Mucosa of descending colon (tissue), 3 donors: Measurements from ENCODE around the gene TTC9C. TPM values are rescaled to one million over a fixed set of nuclear protein-coding genes. Genes with fewer than 3 reads are reported as not detected.
A peak's percentile ranks its signal among the peaks of the same experiment; 100 is the strongest.
"Not testable (repeated sequence)": the region's sequence is repeated elsewhere in the genome, so short reads cannot be mapped to it uniquely, and the experiment has no call there.

Source experiments
- ATAC-seq: fragments of 200-7000 bp; cut with Tn5 transposase; one replicate; pipeline ENCODE4 v1.9.1; 2020; ENCODE audit warnings: mild to moderate bottlenecking, moderate library complexity
- DNase-seq, 3 donors: peaks; one replicate each; pipeline ENCODE4 v3.0.0-alpha.2; 2020
- H3K36me3 ChIP-seq: fragments of 200-600 bp; one replicate; pipeline ENCODE4 v1.8.0; 2021; ENCODE audit warnings: low read depth, mild to moderate bottlenecking
- H3K4me1 ChIP-seq: fragments of 200-600 bp; one replicate; pipeline ENCODE4 v1.8.0; 2021; ENCODE audit warnings: low read depth, mild to moderate bottlenecking
- H3K4me3 ChIP-seq: fragments of 200-600 bp; one replicate; pipeline ENCODE4 v1.8.0; 2021; ENCODE audit warnings: mild to moderate bottlenecking
- H3K9me3 ChIP-seq: fragments of 200-600 bp; one replicate; pipeline ENCODE4 v1.8.0; 2021; ENCODE audit warnings: mild to moderate bottlenecking
- intact Hi-C, 2 donors: fragments of 100-400 bp; cut with DNase I in 1 of 2; cut with micrococcal nuclease in 1 of 2; formaldehyde crosslinking; loops; one replicate each; pipeline versions ENCODE4 v1.11.0 to v1.11.1; 2022; cut with DNase I, micrococcal nuclease
- total RNA-seq, 3 donors: library from RNA; stranded (reverse); fragmentation: NEBNext Ultra II Directional in 2 of 3; extraction: Animal tissue kit (Norgen Biotek cat#: 25700) in 2 of 3; gene quantifications; one replicate each; pipeline versions ENCODE4 v1.2.1 to v1.2.4, GENCODE V29; 2021 to 2023
- TF ChIP-seq, protein P1 (sequence below): fragments of 200-600 bp; IDR thresholded peaks from one replicate; pipeline ENCODE4 v1.8.0; 2022; ENCODE audit warnings: antibody characterized with exemption, mild to moderate bottlenecking
- donor health status: DM: no; HTN: no; CAD: no; lungs with moderate emphysema.
- donor health status: DM: no; HTN: no; CAD: no.
- donor health status: DM: no; HTN: yes; CAD: no.

TTC9C gene
- total RNA-seq, 3 donors from 2014 or later = 27.7 to 31.8 (median 29.3) TPM

DNA sequence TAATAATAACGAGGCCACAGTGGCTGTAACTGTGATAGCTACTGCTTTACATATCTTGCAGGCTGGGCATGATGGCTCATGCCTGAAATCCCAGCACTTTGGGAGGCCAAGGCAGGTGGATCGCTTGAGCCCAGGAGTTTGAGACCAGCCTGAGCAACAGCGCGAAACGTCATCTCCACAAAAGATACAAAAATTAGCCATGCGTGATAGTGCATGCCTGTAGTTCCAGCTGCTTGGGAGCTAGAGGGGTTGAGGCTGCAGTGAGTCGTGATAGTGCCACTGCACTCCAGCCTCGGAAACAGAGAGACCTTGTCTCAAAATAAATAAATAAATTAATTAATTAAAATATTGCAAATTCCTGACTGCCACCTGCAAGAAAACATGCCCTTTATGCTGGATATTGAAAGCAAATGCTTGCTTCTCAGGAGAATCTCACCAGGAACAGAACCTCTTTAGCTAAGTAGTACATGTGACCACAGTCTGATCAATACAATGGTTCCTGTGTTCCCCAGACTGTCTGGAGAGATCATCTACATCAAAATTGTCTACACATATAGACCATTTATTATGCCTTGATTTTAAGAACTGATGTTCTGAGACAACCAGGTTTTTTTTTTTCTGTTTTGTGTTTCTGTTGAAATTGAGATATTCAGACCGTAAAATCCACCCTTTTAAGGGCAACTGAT is 19.3 kb downstream of the TTC9C start:
- no peaks in the 10 kb centered on the region for H3K36me3 ChIP-seq
- peaks cover 2% of the 10 kb centered on the region for H3K4me1 ChIP-seq
- intact Hi-C loops = no loop called here
- no peaks in the 10 kb centered on the region for H3K9me3 ChIP-seq
- DNase-seq (no peak), ATAC-seq (no peak)
- TF ChIP-seq, protein P1, sequence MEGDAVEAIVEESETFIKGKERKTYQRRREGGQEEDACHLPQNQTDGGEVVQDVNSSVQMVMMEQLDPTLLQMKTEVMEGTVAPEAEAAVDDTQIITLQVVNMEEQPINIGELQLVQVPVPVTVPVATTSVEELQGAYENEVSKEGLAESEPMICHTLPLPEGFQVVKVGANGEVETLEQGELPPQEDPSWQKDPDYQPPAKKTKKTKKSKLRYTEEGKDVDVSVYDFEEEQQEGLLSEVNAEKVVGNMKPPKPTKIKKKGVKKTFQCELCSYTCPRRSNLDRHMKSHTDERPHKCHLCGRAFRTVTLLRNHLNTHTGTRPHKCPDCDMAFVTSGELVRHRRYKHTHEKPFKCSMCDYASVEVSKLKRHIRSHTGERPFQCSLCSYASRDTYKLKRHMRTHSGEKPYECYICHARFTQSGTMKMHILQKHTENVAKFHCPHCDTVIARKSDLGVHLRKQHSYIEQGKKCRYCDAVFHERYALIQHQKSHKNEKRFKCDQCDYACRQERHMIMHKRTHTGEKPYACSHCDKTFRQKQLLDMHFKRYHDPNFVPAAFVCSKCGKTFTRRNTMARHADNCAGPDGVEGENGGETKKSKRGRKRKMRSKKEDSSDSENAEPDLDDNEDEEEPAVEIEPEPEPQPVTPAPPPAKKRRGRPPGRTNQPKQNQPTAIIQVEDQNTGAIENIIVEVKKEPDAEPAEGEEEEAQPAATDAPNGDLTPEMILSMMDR = no peak
- H3K4me3 ChIP-seq = no peak overlapping the region

DNA sequence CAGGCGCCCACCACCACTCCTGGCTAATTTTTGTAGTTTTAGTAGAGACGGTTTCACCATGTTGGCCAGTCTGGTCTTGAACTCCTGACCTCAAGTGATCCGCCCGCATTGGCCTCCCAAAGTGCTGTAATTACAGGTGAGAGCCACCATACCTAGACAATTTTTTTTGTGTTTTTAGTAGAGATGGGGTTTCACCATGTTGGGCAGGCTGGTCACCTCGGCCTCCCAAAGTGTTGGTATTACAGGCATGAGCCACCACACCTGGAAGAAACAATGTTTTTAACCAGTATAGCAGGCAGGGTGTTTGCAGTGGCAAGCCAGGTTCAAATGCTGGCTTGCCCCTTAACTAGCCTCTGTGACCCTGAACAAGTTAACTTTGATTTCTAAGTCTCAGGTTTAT is 21.6 kb downstream of the TTC9C start:
- DNase-seq, H3K4me3 ChIP-seq, intact Hi-C loops, H3K9me3 ChIP-seq, ATAC-seq, H3K36me3 ChIP-seq: not testable (repeated sequence)
- peaks cover 13% of the 10 kb centered on the region for H3K4me1 ChIP-seq

DNA sequence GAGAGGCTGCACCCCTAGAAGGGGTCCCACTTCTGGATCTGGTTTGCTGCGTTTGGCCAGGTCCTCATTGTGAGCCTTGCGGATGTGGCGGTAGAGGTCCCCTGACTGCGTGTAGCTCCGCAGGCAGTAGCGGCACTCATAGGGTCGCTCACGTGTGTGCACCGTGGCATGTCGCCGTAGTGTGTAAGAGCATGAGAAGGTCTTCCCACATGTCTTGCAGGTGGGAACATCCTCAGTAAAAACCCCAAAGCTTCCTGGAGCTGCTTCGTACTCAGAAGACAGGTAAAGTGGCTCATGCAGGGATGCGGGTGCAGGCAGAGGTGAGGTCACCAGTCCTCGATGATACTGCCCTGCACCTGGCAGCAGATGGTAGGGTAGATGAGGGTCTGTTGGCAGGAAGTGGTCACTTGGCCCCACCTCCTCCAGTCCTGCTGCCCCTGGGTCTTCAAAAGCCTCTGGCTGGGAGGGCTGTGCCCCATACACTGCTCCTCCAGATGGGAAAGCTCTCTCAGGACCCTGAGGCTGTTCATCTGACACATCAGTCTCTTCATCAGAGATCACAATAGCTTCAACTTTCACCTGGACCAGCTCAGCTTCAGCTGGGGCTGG is 24.0 kb downstream of the TTC9C start:
- DNase-seq = peak in 1 of 3 donors; percentile 37
- intact Hi-C loops = no loop called here
- peaks cover 13% of the 10 kb centered on the region for H3K4me1 ChIP-seq
- TF ChIP-seq, protein P1 = no peak
- no peaks in the 10 kb centered on the region for H3K9me3 ChIP-seq
- H3K4me3 ChIP-seq = no peak overlapping the region
- ATAC-seq = no peak
- H3K36me3 ChIP-seq = no peaks in the 10 kb centered on the region

DNA sequence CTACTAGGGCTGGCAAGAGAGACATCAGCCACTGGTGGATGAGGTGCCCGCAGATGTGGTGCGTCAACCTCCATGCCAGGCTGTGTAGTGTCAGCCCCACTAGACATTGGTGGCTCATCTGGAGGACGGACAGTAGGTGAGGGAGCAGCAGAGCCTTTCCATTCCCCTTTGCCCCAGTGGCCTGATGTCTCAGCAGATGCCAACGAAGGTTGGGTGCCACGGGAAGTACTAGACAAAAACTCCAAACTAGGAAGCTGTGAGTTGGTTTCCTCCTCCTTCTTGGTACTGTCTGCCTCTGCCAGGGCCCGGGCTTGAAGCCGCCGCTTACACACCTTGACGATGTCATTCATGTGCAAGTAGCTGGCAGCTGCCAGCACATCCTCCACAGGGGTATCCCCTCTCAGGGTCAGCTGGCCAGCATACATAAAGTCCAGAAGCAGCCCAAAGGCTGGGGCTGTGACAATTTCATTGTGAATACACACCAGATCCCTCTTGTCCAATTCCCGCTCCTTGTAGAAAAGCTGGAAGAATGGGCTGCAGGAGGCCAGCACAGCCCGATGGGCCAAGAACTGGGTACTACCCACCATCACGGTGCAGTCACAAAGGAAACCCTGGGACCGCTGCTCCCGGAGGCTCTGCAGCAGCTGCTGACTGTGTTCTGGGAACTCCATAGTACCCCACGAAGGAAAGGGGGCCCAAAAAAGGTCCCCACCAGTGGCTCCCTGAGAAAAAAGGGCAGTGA is 24.9 kb downstream of the TTC9C start:
- Histone ChIP-seq H3K36me3 (no peaks in the 10 kb centered on the region), H3K4me1 (peaks cover 13% of the 10 kb centered on the region), H3K9me3 (no peaks in the 10 kb centered on the region), H3K4me3 (peak overlapping the region; percentile 16)
- TF ChIP-seq, protein P1 = no peak
- peak; percentile 28 to 54 (median 41) for DNase-seq
- ATAC-seq = no peak
- intact Hi-C loops = no loop called here

DNA sequence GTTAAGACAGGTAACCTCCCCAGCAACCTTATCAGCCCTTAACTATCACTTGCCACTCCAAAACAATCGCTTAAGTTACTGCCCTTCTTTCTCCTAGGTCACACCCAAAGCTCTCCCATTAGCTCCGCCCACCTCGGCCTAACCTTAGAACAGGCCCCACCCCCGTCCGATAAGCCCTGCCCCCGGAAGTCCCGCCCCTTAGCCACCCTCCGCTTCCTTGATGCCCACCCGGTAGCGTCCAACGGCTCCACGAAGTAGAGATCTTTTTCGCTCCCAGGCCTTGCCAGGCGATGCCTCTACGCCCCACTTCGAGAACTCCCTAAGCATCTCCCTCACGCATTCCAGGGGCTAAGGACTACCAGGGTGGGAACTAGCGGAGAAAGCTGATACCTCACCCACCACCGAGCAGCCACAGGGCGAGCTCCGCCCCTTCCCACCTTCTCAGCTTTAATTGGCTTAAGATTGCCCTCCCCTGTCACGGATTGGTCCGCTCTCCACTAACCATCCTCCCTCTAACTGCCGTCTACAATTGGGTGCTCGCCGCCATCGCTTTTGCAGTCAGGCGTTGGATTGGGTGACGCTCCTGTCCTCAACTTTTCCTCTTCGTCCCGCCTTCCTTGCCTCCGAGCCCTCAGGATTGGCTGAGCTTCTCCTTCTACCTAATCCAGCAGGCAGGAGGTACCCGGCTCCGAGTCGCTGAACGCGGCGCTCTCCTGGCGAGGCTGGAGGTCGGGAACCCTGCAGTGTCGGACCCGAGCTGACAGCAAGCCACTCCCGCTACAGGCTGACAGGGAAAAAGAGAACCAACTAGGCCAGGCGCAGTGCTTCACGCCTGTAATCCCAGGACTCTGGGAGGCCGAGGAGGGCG is 25.7 kb downstream of the TTC9C start, which contains the start of gene ZBTB3:
Gene ZBTB3 (minus strand): TSS at position 425 of the 868 bp plus-strand sequence. CDS start 496 bp downstream, outside the sequence.
- Histone ChIP-seq H3K36me3 (no peaks in the 10 kb centered on the region), H3K9me3 (no peaks in the 10 kb centered on the region), H3K4me3 (peak within 1 kb of the TSS; percentile 16), H3K4me1 (peaks cover 13% of the 10 kb centered on the region)
- TF ChIP-seq, protein P1 = no peak
- intact Hi-C loops = no loop called here
- ATAC-seq (peak; percentile 96), DNase-seq (peak; percentile 97 to 98 (median 97))
